ENCODE data around the gene CHID1.

Gene CHID1

DNA sequence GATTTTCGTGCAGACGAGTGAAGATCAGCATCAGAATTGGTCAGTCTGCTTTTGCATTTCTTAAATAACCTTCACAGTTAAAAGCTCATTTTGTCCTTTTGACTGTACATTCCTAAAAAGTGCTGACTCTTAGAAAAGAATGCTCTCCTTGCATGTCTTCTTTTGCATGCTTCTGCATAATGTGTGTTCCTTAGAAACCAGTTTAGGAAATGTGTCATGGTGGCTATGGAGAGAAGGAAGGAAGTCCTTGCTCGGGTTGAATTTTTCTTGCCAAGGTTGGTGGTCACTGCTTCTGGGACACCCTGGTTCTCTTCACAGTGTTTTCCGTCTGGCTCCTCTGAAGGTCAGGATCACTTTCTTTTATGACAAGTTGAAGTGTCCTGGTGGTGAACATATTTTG is 21.8 kb upstream of the CHID1 start:
- DNase-seq: no peak

DNA sequence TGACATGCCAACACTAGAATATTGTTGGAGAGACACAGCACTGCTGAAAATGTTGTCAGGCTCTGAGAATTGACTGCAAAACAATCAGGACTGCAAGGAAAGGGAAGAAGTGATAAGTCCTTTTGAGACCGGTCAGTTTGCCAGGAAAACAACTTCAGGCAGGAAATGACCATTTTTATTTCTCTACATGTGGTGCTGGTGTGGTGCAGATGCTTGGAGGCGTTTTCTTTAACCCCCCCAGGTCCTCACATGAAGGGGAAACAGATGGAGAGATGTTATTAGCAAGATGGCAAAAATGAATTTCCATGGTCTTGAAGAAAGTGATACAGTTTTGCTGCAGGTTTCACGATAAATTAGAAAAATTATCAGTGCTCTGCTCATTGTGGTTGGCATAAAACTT is 20.8 kb upstream of the CHID1 start:
- DNase-seq: no peak

DNA sequence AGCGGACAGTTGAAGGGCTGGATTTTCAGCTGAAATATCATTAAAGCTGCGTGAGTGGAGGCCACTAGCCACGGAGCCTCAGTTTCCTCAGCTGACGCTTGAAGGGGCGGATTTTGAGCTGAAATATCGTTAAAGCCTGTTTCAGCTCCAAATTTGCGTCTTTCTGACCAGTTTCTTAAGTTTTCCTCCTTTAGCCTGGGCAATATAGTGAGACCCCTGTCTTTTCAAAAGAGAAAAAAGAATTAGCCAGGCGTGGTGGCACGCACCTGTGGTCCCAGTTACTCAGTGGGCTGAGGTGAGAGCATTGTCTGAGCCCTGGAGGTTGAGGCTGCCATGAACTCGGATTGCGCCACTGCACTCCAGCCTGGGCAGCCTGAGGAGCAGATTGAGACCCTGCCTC is 18.8 kb upstream of the CHID1 start:
- DNase-seq: no peak

GRCh38 chr11:928786-929185 is 18.2 kb upstream of the CHID1 start:
- DNase-seq: no peak

DNA sequence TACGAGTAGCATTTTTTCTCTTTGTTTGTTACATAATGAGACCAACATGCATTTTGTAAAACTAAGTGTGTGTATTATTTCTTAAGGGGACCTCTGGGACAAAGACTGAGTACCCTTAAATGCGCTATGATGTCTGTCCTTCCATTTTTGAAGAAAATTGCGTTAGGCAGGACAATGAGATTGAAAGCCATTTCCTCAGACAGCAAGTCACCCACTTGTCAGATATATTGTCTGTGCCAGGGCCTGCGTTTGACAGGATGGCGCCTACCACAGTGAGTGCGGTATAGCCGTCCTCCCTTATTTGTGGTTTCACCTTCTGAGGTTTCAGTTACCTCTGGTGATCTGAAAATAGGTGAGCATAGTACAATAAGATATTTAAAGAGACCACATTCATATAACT is 17.3 kb upstream of the CHID1 start:
- DNase-seq: no peak

- DNase-seq: no peak
These were observed 15.8 kb upstream of the CHID1 start for GRCh38 chr11:926341-926916.

DNA sequence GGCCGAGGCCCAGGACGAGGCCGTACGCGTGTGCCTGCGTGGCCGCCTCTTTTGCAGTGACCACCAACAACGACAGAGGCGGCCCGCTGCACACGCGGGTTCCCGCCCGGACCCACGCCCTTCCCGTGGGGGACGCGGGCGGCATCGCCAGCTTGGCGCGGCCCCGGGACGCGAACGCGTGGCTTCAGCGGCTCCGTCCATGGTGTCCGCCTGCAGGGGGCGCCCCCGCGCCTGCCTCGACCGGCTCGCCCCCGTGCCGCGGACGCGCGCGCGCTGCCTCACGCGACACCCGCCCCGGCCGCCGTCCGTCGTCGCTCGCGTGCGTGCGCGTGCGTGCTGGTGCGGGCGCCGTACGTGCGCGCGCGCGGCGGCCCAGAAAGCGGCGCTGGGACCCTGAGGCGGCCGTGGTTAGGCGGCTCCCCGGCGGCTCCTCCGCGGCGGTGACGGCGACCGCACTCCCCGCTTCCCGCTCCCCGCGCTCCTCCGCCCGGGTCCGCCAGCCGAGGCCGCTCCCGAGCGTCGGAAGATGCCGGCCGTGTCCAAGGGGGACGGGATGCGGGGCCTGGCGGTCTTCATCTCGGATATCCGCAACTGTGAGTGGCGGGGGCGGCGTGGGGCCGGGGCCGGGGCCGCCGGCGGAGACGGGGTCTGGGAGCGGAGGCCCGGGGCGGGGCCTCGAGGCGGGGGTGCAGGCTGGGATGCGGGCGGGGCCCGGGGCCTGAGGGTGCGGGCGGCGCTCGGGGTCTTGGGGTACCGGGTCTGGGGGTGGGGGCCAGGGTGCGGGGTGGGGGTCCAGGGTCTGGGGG is 15.1 kb upstream of the CHID1 start, which contains the start of gene AP2A2:
TSS of gene AP2A2 (plus strand) at position 375 of the 806 bp plus-strand sequence. CDS start at position 527, 152 bp downstream.
- peak; percentile 95 for DNase-seq

DNA sequence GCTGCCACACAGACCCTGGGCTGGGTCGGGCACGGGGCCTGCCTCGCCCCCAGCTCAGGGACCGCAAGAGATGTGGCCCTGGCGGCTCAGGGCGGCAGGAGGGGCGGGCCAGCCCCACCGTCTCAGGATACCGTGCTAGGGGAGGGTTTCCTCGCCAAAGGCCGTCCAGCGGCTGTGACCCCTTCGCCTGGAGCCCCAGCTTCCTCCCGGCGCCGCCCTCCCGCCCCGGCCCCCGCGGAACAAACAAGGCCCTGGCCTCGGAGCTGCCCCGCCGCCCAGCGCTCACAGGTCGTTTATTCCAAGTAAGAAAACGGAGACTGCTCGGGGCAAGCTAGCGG is 14.5 kb upstream of the CHID1 start:
- no peak for DNase-seq

- DNase-seq: no peak
These were observed 14.0 kb upstream of the CHID1 start for GRCh38 chr11:924406-925157.

- no peak for DNase-seq
These were observed 13.2 kb upstream of the CHID1 start for GRCh38 chr11:923691-924405.

GRCh38 chr11:921921-922678 is 11.5 kb upstream of the CHID1 start:
- no peak for DNase-seq

GRCh38 chr11:917426-917825 is 6.8 kb upstream of the CHID1 start:
- DNase-seq: no peak

- DNase-seq: no peak
These were observed 4.3 kb upstream of the CHID1 start for GRCh38 chr11:914747-915501.

GRCh38 chr11:914204-914603 is 3.6 kb upstream of the CHID1 start:
- no peak for DNase-seq

GRCh38 chr11:913043-913442 is 2.4 kb upstream of the CHID1 start:
- no peak for DNase-seq

DNA sequence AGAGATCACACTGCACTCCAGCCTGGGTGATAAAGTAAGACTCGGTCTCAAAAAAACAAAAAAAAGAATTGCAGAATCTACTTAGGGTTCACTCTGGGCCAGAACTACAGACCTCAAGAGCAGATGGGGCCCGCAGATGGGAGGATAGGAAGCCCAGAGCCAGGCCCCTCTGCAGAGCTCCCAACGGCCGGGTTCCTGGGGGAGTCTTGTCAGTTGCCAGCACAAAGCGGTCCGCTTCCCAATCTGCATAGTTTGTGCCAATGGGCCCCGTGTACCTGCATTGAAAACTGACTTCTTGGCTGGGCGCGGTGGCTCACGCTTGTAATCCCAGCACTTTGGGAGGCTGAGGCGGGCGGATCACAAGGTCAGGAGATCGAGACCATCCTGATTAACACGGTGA is 1.7 kb upstream of the CHID1 start:
- DNase-seq: no peak

DNA sequence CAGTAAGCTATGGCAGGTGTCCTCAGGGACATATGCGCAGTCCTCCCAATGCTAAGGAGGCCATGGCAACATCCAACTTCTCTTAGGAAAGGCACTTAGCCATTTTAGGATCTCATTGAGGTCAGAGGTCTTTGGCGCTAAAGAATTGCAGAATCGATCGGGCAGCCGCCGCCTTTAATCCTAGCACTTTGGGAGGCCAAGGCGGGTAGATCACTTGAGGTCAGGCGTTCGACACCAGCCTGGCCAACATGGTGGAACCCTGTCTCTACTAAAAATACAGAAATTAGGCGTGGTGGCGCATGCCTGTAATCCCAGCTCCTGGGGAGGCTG is 1.2 kb upstream of the CHID1 start:
- DNase-seq: no peak

DNA sequence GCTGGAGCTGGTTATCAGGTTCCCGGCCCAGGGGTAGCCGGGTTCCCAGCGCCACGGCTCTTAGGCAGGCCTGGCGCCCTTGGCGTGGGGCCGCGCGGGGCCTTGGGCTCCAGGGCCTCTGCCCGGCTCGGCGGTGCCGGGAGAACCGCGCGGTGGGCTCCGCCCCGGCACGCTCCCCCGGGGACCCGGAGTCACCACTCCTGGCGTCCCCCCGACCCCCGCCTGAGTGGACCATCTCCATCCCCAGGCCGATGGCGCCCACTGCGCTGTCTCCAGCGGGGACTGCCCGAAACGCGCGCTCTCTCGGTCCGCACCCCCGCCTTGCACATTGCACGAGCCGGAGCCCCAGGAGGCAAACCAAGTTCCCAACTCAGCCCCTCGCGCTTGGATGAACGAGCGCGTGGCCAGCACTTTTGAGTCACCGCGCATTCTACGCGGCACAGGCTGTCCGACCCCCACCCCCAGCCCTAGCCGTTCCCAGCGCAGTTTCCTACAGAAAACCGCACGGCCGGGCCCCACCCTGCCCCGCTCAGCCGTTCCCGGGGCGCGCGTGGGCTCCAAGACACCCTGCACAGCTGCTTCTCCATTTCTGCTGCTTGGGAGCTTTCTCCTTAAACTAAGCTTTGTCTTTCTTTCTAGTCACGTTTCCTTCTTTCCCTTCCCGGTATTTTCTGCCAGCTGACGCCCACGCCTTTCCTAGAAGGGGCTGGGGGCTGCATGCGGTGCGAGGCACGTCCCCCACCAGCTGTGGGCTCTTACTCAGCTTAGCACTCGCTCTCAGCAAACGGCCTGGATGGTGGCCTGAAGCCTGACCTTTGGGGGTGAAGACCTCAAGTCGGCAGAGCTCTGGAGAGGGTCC is 650 bp upstream of the CHID1 start:
- DNase-seq: peak; percentile 46

GRCh38 chr11:910044-910588 is 494 bp downstream of the CHID1 start:
- no peak for DNase-seq

- no peak for DNase-seq
These were observed 1.2 kb downstream of the CHID1 start for GRCh38 chr11:909406-909805.

DNA sequence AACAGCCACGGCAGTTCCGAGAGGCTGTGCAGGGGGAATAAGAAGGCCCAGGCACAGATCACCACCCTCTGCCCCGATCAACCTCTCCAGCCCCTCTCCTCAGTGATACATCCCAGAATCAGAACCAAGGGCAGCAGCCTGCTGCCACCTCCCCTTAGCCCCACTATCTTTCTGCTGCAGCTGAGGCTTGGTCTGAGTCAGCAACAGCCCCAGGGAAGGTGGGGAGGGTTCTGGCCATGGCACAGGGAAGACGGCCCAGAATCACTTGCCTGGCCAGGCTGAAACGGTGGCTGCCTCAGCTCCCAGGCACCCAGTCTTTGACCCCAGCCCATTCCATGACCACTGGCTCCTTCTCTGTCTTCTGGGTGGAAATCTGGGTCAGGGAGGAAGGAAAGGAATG is 2.3 kb downstream of the CHID1 start:
- no peak for DNase-seq
